GM21528 (cell line): ENCODE data around the gene VASN.

Source experiments
- ATAC-seq: cut with Tn5 transposase; IDR thresholded peaks from one replicate; pipeline ENCODE4 v1.9.1; 2021; ENCODE audit warnings: mild to moderate bottlenecking, moderate library complexity; ENCODE audit not compliant: unreplicated experiment, low FRiP score

VASN gene

GRCh38 chr16:4416200-4417032 lies 44.8 kb downstream of the VASN start, which contains the start of gene CORO7:
Gene CORO7, minus strand, starts transcription at chr16:4416596. Its CDS starts 78 bp downstream, at chr16:4416518.
- ATAC-seq, result peak; percentile 64

- no peak for ATAC-seq
These were observed 47.8 kb downstream of the VASN start for GRCh38 chr16:4419402-4419959.

GRCh38 chr16:4420505-4421105 lies 49.0 kb downstream of the VASN start:
- ATAC-seq, result no peak

- ATAC-seq, result peak; percentile 85
These were observed 53.9 kb downstream of the VASN start, which contains the start of gene DNAJA3 for GRCh38 chr16:4425378-4426020. Gene DNAJA3, plus strand, starts transcription at chr16:4425868. Its CDS starts 14 bp downstream, at chr16:4425882.

GRCh38 chr16:4426021-4426684 lies 54.5 kb downstream of the VASN start:
- ATAC-seq, result peak; percentile 36

- no peak for ATAC-seq
These were observed 55.2 kb downstream of the VASN start for GRCh38 chr16:4426722-4427372.

GRCh38 chr16:4428500-4428899 lies 56.9 kb downstream of the VASN start:
- ATAC-seq, result no peak

GRCh38 chr16:4431023-4431422 lies 59.4 kb downstream of the VASN start:
- no peak for ATAC-seq
